Measurements from ENCODE around the gene TARBP1. TPM values are rescaled to one million over a fixed set of nuclear protein-coding genes. Genes with fewer than 3 reads are reported as not detected.

Gene TARBP1
- total and polyA plus RNA-seq, 12 donors = 4.6 to 49.9 (median 9.0) TPM

DNA sequence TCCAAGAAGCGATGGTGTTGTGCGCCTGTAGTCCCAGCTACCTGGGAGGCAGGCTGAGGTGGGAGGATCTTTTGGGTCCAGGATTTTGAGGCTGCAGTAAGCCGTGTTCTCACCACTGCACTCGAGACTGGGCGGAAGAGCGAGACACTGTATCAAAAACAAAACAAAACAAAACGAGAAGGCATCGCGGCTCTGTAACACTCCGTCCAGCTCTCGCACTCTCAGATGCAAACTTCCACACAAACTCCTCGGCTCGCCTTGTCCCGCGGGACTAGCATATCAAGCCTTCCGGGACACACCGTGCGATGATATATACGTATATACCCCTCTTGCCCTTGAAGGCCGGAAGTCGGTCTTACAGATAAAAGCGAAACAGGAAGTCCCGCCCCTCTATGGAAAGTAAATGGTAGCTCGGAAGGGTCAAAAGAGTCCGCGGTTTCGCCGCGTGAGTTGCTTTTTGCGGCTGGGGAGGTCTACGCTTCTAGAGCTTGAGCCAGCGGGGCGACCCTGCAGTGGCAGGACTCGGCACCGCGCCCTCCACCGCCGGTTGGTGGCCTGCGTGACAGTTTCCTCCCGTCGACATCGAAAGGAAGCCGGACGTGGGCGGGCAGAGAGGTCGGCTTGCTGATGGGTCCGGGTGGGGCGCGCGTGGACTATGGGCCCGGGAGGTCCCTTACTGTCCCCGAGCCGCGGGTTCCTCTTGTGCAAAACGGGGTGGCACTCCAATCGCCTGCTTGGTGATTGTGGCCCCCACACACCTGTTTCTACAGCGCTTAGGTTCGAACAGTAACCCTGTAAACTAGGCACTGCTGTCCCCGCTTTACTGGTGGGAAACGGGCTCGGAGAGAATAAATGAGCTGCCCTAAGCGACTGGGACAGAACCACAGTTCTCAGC, 105.7 kb downstream of the TARBP1 start, which contains the start of gene COA6:
COA6 (plus strand) TSS at position 393 of the 895 bp plus-strand sequence; CDS start at position 404, 11 bp downstream.
- no peaks in the 10 kb centered on the region for H3K27me3 ChIP-seq
- no peaks in the 10 kb centered on the region for H3K9me3 ChIP-seq
- 0% methylated on average over 62 of the region's 62 CpGs for WGBS, 2 donors
- peaks cover 0 to 34% (median 24%) of the 10 kb centered on the region in 9 donors for H3K36me3 ChIP-seq
- peak; percentile 89 to 94 for DNase-seq
- peaks cover 6 to 31% (median 20%) of the 10 kb centered on the region in 9 donors for H3K4me1 ChIP-seq
- peak; percentile 94 to 98 (median 98) for ATAC-seq
- intact Hi-C loops (cut with DNase I) = no loop called here
- TF ChIP-seq, protein P1, sequence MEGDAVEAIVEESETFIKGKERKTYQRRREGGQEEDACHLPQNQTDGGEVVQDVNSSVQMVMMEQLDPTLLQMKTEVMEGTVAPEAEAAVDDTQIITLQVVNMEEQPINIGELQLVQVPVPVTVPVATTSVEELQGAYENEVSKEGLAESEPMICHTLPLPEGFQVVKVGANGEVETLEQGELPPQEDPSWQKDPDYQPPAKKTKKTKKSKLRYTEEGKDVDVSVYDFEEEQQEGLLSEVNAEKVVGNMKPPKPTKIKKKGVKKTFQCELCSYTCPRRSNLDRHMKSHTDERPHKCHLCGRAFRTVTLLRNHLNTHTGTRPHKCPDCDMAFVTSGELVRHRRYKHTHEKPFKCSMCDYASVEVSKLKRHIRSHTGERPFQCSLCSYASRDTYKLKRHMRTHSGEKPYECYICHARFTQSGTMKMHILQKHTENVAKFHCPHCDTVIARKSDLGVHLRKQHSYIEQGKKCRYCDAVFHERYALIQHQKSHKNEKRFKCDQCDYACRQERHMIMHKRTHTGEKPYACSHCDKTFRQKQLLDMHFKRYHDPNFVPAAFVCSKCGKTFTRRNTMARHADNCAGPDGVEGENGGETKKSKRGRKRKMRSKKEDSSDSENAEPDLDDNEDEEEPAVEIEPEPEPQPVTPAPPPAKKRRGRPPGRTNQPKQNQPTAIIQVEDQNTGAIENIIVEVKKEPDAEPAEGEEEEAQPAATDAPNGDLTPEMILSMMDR (IDR thresholded peaks at IDR 0.05) = no peak
- peak within 1 kb of the TSS; percentile 92 to 98 (median 96) for H3K27ac ChIP-seq
- peak within 1 kb of the TSS; percentile 53 to 88 (median 76) for H3K4me3 ChIP-seq

DNA sequence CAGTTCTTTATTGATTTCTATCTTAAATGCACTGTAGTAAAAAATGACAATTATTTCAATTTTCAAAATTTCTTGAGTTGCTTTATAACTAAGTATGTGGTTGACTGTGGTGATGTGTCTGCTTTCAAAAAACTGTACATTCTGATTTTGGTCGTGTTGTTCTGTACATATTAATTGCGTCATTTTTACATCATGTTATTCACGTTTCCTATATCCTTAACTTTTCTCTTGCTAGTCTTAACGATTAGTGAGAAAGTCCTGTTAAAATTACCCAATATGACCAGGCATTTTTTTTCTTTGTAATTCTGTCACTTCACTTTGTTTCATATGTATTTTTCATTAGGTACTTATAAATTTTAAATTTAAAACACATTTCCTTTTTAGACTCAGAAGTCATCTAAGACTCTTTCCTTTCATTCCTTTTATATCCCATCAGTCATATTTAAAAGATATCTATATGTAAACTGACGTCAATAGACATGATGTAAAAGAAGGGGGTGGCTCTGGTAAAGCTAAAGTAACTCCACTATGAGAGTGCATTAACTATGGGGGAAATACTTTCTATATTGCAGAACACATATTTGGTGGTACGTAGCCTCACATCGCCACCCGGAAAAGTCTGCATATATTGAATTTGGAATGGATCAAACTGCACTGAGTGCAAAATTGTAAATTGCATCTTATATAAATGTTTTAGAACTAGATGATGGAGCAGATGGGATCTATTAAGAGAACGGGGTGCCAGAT, 106.8 kb downstream of the TARBP1 start:
- H3K4me3 ChIP-seq = peak overlapping the region; percentile 53 to 88 (median 76)
- H3K4me1 ChIP-seq = peaks cover 6 to 31% (median 20%) of the 10 kb centered on the region in 9 donors
- 53 to 57% methylated on average over 9 of the region's 9 CpGs for WGBS, 2 donors
- ATAC-seq (no peak), DNase-seq (no peak)
- H3K9me3 ChIP-seq = no peaks in the 10 kb centered on the region
- H3K27me3 ChIP-seq = no peaks in the 10 kb centered on the region
- H3K36me3 ChIP-seq = peaks cover 0 to 23% (median 14%) of the 10 kb centered on the region in 9 donors
- peak overlapping the region in 7 of 10 donors; percentile 92 to 98 (median 96) for H3K27ac ChIP-seq
- TF ChIP-seq, protein P1 (IDR thresholded peaks at IDR 0.05) = no peak
- intact Hi-C loops (cut with DNase I) = no loop called here

DNA sequence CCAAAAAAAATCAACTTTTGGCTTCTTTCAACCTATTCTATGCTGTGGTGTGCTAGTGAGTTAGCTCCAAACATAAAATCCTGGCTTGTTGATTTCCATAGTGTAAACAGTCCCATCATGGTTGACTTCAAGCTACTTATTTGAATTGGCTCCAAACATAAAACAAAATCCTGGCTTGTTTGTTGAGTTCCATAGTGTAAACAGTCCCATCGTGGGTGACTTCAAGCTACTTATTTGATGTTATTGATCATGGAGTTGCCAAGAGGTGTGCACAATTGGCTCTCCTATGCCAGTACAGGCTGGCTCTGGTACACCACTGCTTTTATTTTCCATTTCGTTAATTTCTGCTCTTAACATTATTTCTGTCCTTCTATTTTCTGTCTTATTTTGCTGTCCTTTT, 107.6 kb downstream of the TARBP1 start:
- intact Hi-C loops (cut with DNase I) = no loop called here
- TF ChIP-seq, protein P1 (IDR thresholded peaks at IDR 0.05) = no peak
- DNase-seq (no peak), ATAC-seq (no peak)
- WGBS, 2 donors = 70 to 72% methylated on average over 2 of the region's 2 CpGs
- no peaks in the 10 kb centered on the region for H3K9me3 ChIP-seq
- peaks cover 6 to 31% (median 20%) of the 10 kb centered on the region in 9 donors for H3K4me1 ChIP-seq
- H3K27me3 ChIP-seq = peaks cover 0 to 4% (median 0%) of the 10 kb centered on the region in 7 donors
- H3K27ac ChIP-seq = no peak overlapping the region
- no peak overlapping the region for H3K4me3 ChIP-seq
- H3K36me3 ChIP-seq = peaks cover 0 to 15% (median 7%) of the 10 kb centered on the region in 9 donors

DNA sequence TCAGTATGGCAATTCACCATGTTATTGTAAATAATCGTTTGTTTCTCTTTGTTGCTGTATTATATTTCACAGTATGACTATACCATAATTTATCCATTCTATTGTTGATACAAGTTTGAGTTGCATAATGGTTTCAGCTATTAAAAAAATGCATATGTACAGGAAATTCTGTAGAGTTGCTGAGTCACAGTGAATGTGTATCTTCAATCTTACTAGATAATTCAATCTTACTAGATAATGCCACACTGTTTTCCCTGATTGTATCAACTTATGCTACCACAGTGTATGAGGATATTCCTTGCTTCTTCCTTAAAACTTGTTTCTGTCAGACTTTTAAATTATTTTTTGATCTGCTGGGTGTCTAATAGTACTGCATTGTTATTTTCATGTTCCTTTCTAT, 109.2 kb downstream of the TARBP1 start:
- H3K36me3 ChIP-seq = no peaks in the 10 kb centered on the region
- TF ChIP-seq, protein P1 (IDR thresholded peaks at IDR 0.05) = no peak
- peaks cover 0 to 6% (median 0%) of the 10 kb centered on the region in 7 donors for H3K27me3 ChIP-seq
- no peak overlapping the region for H3K4me3 ChIP-seq
- H3K4me1 ChIP-seq = peaks cover 6 to 19% (median 15%) of the 10 kb centered on the region in 9 donors
- H3K9me3 ChIP-seq = no peaks in the 10 kb centered on the region
- intact Hi-C loops (cut with DNase I) = no loop called here
- DNase-seq (no peak), ATAC-seq (no peak)
- no peak overlapping the region for H3K27ac ChIP-seq
- WGBS, 2 donors = 83 to 85% methylated on average over 1 of the region's 1 CpG

Measured in heart right ventricle (tissue), 16 donors.